GM23338 (cell line): ENCODE results near the gene LGALS9B. TPM values are rescaled to one million over a fixed set of nuclear protein-coding genes. Genes with fewer than 3 reads are reported as not detected.
"Not testable (repeated sequence)": the region's sequence is repeated elsewhere in the genome, so short reads cannot be mapped to it uniquely, and the experiment has no call there.

ENCODE experiments used
- ATAC-seq: fragments of 200-7000 bp; cut with Tn5 transposase; 3 replicates; pipeline ENCODE4 v1.9.1; 2020
- DNase-seq: peaks from one replicate; pipeline ENCODE4 v3.0.0-alpha.2; 2015; ENCODE audit warnings: low spot score
- H2AFZ ChIP-seq: fragments of 200-600 bp; sonication (generic); 2 replicates; pipeline ENCODE4 v1.8.0; 2016; ENCODE audit warnings: antibody characterized with exemption, mild to moderate bottlenecking, moderate library complexity
- H3F3A ChIP-seq: fragments of 200-600 bp; sonication (generic); replicated peaks from 2 replicates; pipeline ENCODE4 v1.8.0; 2017; ENCODE audit warnings: antibody characterized with exemption, mixed run types, low read depth
- H3K27ac ChIP-seq: fragments of 200-600 bp; sonication (generic); 2 replicates; pipeline ENCODE4 v1.6.1; 2016; ENCODE audit warnings: low read depth
- H3K27me3 ChIP-seq: fragments of 200-600 bp; sonication (generic); 2 replicates; pipeline ENCODE4 v1.8.0; 2016; ENCODE audit warnings: mild to moderate bottlenecking, mixed run types, moderate library complexity; ENCODE audit not compliant: insufficient read depth
- H3K36me3 ChIP-seq: fragments of 200-600 bp; sonication (generic); 2 replicates; pipeline ENCODE4 v1.8.0; 2016; ENCODE audit warnings: mild to moderate bottlenecking; ENCODE audit not compliant: insufficient read depth
- H3K4me1 ChIP-seq: fragments of 200-600 bp; sonication (generic); 2 replicates; pipeline ENCODE4 v1.8.0; 2016; ENCODE audit warnings: mild to moderate bottlenecking, moderate library complexity; ENCODE audit not compliant: insufficient read depth
- H3K4me2 ChIP-seq: fragments of 200-600 bp; sonication (generic); 2 replicates; pipeline ENCODE4 v1.7.1; 2017; ENCODE audit warnings: mixed run types
- H3K4me3 ChIP-seq: fragments of 200-600 bp; sonication (generic); 2 replicates; pipeline ENCODE4 v1.6.1; 2016; ENCODE audit warnings: mixed run types
- H3K79me2 ChIP-seq: fragments of 200-600 bp; sonication (generic); replicated peaks from 2 replicates; pipeline ENCODE4 v1.8.0; 2017; ENCODE audit warnings: mild to moderate bottlenecking; ENCODE audit not compliant: insufficient read depth
- H3K9me2 ChIP-seq: fragments of 200-600 bp; sonication (generic); 2 replicates; pipeline ENCODE4 v1.8.0; 2017; ENCODE audit not compliant: insufficient read depth
- H4K20me1 ChIP-seq: fragments of 200-600 bp; sonication (generic); replicated peaks from 2 replicates; pipeline ENCODE4 v1.8.0; 2017; ENCODE audit warnings: mild to moderate bottlenecking; ENCODE audit not compliant: insufficient read depth
- H3K27ac Mint-ChIP-seq: 2 replicates; pipeline ENCODE4 v1.8.0; 2020; ENCODE audit warnings: inconsistent platforms, mild to moderate bottlenecking, moderate library complexity, mixed read lengths
- H3K27me3 Mint-ChIP-seq: 3 replicates; pipeline ENCODE4 v1.8.0; 2022; ENCODE audit warnings: low read depth, mild to moderate bottlenecking, moderate library complexity, mixed read lengths, inconsistent platforms; ENCODE audit not compliant: insufficient read depth, poor library complexity
- H3K36me3 Mint-ChIP-seq: 3 replicates; pipeline ENCODE4 v1.8.0; 2021; ENCODE audit warnings: low read depth, mild to moderate bottlenecking, inconsistent platforms, moderate library complexity, mixed read lengths
- H3K4me1 Mint-ChIP-seq: 3 replicates; pipeline ENCODE4 v1.8.0; 2020; ENCODE audit warnings: mild to moderate bottlenecking, inconsistent platforms, mixed read lengths
- H3K4me3 Mint-ChIP-seq: 3 replicates; pipeline ENCODE4 v1.8.0; 2021; ENCODE audit warnings: moderate library complexity, mild to moderate bottlenecking, inconsistent platforms, mixed read lengths
- H3K9me3 Mint-ChIP-seq: 3 replicates; pipeline ENCODE4 v1.8.0; 2020; ENCODE audit warnings: moderate library complexity, mild to moderate bottlenecking, inconsistent platforms, mixed read lengths
- polyA plus RNA-seq: library from polyadenylated mRNA; unstranded; fragments of >200 nt; fragmentation: Nextera tagmentation; extraction: Ambion mirVana; gene quantifications from 2 replicates; pipeline ENCODE4 v1.2.1, GENCODE V29; 2016
- total RNA-seq: library from RNA; depleted of rRNA; stranded (reverse); fragments of >200 nt; shearing (Covaris generic); gene quantifications from 2 replicates; pipeline ENCODE4 v1.2.3, GENCODE V29; 2014

The LGALS9B gene
- total and polyA plus RNA-seq, 2 experiments from 2014 or later: not detected

GRCh38 chr17:20462158-20462557 is 5.2 kb downstream of the LGALS9B start:
- H3K27ac ChIP-seq, ATAC-seq, H3K4me3 Mint-ChIP-seq, H2AFZ ChIP-seq, H3K9me3 Mint-ChIP-seq, H3K4me2 ChIP-seq, H3K9me2 ChIP-seq, H3K27me3 Mint-ChIP-seq, H3K4me3 ChIP-seq, H3K36me3 ChIP-seq, H3K79me2 ChIP-seq, DNase-seq, H3K36me3 Mint-ChIP-seq, H4K20me1 ChIP-seq, H3K4me1 ChIP-seq, H3K27ac Mint-ChIP-seq, H3K4me1 Mint-ChIP-seq, H3K27me3 ChIP-seq, H3F3A ChIP-seq: not testable (repeated sequence)

DNA sequence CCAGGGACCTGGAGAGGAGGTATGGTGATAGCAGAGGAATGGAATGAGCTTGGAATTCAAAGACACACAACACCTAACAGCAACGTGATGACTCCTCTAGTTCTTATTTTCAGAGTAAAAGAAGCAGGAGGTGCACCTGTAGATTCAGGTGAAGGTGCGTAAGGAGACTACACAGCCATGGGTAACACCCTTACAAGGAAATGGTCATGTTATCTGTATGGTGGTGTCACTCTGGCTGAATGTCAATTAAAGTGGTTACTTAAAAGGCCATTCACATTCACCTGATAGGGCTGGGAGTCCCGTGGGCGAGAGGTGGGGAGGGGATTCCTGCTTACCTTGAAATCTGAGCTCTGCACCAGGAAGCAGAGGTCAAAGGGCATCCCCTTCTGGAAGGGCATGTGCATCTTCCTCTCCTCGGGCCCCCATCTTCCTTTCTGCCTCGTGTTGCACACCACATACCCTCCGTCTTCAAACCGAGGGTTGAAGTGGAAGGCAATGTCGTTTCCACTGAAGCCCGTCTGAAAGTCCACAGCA is 9.4 kb downstream of the LGALS9B start:
- H3K9me3 Mint-ChIP-seq, H3K36me3 Mint-ChIP-seq, H3K9me2 ChIP-seq, H3K27me3 Mint-ChIP-seq, H2AFZ ChIP-seq, H3K4me3 Mint-ChIP-seq, H3K27ac ChIP-seq, H3K27ac Mint-ChIP-seq, H3K36me3 ChIP-seq, H3K4me3 ChIP-seq, DNase-seq, H3K4me1 Mint-ChIP-seq, H4K20me1 ChIP-seq, H3F3A ChIP-seq, H3K27me3 ChIP-seq, H3K4me1 ChIP-seq, H3K4me2 ChIP-seq, H3K79me2 ChIP-seq: not testable (repeated sequence)
- peak; percentile 78 for ATAC-seq

DNA sequence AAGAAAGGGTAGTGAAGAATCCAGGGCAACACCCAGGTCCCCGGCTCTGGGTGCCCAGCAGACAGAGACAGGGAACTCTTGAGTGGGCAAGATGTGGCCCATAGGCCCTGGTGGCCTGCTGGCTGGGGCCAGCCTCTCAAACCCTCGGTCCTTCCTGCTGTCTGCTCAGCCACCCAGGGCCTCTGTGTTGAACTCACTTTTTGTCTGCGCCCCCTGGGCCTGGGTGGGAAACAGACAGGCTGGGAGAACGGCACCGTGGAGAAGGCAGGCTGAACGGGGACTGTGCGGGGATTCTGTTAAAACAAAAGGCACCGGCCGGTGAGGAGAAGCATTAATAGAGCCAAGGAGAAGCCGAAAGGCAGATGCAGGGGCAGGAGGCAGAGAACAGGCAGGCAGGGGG is 12.2 kb downstream of the LGALS9B start:
- not testable (repeated sequence) for H3K4me3 Mint-ChIP-seq, H3K27ac Mint-ChIP-seq, H3K4me1 ChIP-seq

DNA sequence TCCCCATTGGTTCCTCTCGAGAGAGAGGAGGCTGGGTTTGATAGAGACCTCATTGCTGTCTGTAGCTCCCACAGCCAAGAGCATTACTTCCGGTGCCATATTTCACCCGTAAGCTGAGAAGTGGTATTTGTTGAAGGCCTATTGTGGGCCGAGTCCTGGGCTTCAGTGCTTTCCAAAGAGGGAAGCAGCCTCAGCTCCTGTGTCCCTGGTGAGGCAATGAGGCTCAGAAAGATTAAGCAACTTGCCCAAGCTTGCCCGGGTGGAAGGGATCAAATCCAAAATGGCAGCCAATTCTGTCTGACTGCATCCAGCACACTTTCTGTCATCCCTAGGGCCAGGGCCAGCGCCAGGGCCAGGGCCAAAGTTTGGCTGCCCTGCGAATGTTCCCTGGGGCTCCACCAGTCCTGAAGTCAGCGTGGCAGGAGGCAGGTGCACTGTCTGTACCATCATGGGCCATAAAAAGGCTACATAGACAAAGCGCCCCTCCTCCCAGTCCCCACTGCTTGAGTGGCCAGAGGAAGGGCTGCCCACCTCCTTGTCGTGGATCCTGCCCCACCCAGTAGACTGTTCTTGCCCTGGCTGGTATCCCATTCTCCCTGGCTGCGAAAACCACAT is 13.4 kb downstream of the LGALS9B start:
- H3K36me3 Mint-ChIP-seq, H3K36me3 ChIP-seq, H3K79me2 ChIP-seq, H3K27ac ChIP-seq, H3K27ac Mint-ChIP-seq, ATAC-seq, H3K27me3 ChIP-seq, H3F3A ChIP-seq, DNase-seq, H3K4me3 Mint-ChIP-seq, H3K4me1 ChIP-seq, H3K27me3 Mint-ChIP-seq, H3K4me3 ChIP-seq, H4K20me1 ChIP-seq, H3K9me2 ChIP-seq, H3K4me2 ChIP-seq, H3K9me3 Mint-ChIP-seq, H3K4me1 Mint-ChIP-seq, H2AFZ ChIP-seq: not testable (repeated sequence)

More for the DNA sequence above, 12.2 kb downstream of the LGALS9B start:
- H3K4me3 ChIP-seq, H3F3A ChIP-seq, H3K27me3 Mint-ChIP-seq, H2AFZ ChIP-seq, H3K27me3 ChIP-seq, H4K20me1 ChIP-seq, H3K4me2 ChIP-seq, H3K27ac ChIP-seq, H3K4me1 Mint-ChIP-seq, H3K9me2 ChIP-seq, H3K36me3 Mint-ChIP-seq, H3K9me3 Mint-ChIP-seq, H3K36me3 ChIP-seq, H3K79me2 ChIP-seq, DNase-seq: not testable (repeated sequence)
- ATAC-seq: peak; percentile 57

DNA sequence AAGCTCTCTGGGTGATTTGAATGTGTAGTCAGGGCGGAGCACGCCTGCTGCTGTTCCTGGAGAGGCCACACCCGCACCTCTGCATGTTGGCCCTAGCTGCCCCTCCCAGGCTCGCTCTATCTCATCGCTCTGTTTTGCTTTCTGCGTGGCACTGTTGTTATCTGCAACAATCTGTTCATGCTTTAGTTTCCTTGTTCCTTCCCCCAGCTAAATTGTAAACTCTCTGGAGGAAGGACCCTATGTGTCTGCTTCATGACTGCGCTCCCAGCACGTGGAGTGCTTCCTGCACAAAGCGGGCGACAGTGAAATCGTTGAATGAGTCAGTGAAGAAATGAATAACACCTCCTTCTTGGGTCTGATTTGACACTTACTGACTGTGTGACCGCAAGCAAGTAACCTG is 16.5 kb downstream of the LGALS9B start:
- not testable (repeated sequence) for H3K36me3 ChIP-seq, H3K4me1 Mint-ChIP-seq, H3K9me2 ChIP-seq, H4K20me1 ChIP-seq, H3K27me3 ChIP-seq, H3K4me3 Mint-ChIP-seq, H3K9me3 Mint-ChIP-seq, H3K4me3 ChIP-seq, H3K27ac Mint-ChIP-seq, H3K4me2 ChIP-seq, H3K27me3 Mint-ChIP-seq, H3K36me3 Mint-ChIP-seq, H3K4me1 ChIP-seq, H3K79me2 ChIP-seq, H3F3A ChIP-seq, H3K27ac ChIP-seq, DNase-seq, H2AFZ ChIP-seq, ATAC-seq

DNA sequence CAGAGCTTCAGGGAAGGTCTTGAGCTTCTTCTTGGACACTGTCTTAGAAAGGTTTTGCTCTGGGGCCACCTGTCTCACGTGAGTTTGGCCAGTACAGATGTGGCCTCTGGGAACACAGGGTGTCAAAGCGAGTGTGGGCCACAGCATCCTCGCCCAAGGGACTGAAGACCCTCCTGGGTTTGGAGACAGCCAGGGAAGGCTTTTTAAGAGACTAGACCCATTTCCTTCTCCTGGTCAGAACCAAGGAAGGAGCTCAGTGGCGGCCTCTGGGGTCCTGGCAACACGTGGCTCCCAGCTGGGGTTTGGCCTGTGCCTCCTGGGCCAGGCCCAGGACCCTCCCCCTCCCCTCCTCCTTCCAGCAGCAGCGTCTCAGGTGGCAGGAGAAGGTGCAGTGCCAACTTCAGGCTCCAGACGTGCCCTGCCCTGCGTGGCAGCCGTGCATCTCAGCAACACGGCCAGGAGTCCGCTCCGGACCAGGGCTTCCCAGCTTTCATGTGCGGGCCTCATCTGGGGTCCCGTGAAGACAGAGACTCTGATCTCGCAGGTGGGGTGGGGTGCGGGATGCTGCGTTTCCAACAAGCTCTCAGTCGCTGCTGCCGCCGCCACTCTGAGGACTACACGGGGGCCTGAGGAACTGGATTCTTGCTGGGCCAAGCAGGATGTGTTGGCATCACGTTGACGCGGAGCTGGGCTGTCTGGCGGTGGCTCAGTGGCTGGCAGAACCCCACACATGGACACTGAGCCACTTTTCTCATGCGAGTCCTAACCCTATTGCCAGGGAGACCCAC is 19.6 kb downstream of the LGALS9B start:
- not testable (repeated sequence) for H3K9me2 ChIP-seq, H2AFZ ChIP-seq, H3K9me3 Mint-ChIP-seq, H4K20me1 ChIP-seq, H3K4me1 Mint-ChIP-seq, H3K27ac ChIP-seq, H3K27me3 Mint-ChIP-seq, H3K27ac Mint-ChIP-seq, H3K4me3 ChIP-seq, H3K4me3 Mint-ChIP-seq, H3K36me3 ChIP-seq, H3K4me1 ChIP-seq, ATAC-seq, H3K27me3 ChIP-seq, H3K4me2 ChIP-seq, H3K36me3 Mint-ChIP-seq, H3F3A ChIP-seq, H3K79me2 ChIP-seq
- DNase-seq: peak; percentile 0
